ENCODE results near the gene TTC39C.

Gene TTC39C

DNA sequence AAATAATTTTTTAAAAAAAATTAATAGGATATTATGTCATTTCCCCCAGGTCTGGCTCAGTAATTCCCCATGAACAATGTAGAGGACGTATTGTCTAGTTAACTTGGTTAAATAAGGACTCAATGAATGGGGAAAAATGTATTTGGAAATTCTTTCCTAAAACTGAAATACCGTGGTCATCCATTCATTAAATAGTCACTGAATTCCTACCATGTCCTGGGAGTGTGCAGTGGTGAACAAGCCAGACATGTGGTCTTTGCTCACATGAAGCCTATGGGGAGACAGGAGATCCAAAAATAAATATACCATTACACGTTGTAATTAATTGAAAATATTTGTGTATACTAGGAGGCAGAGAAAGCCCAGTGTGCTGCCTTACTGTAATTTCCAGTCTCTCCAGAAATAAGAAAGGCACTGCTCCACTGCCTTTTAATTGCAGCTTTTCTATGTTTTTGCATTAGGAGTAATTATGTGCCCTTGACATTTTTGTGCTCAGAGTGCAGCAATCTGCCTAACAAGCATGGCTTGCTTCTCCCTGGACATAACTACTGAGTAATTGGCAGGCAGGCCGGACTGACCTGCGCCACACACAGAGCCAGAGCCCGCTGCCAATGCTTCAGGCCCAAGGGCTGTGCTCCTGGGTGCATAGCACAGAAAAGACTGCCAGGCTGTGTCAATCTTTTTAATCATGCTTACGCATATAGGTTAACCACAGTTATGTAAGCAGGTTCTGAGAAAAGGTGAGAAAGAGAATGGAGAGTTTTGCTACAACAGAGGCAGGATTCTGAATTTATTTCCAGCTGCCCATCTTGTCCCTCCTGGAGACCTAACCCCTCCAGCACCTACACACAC, 22.2 kb upstream of the TTC39C start:
- DNase-seq (ENCODE audit: low read depth in 2 of 2): no peak

DNA sequence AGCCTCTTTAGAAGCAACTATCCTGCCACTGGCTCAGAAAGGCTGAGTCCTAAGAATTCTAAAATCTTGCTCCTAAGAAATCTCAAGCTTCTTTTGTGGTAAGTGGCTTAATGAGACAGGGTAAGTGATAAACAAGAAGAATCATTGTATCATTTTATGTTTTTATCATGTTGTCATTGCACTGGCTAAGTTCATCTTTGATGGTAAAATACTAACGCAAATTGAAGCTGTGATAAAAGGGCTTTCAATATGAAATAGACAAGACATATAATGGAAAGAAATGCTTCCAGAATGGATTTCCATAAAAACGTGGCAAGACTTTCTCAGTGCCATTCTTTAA, 21.6 kb upstream of the TTC39C start:
- no peak for DNase-seq (ENCODE audit: low read depth in 2 of 2)

DNA sequence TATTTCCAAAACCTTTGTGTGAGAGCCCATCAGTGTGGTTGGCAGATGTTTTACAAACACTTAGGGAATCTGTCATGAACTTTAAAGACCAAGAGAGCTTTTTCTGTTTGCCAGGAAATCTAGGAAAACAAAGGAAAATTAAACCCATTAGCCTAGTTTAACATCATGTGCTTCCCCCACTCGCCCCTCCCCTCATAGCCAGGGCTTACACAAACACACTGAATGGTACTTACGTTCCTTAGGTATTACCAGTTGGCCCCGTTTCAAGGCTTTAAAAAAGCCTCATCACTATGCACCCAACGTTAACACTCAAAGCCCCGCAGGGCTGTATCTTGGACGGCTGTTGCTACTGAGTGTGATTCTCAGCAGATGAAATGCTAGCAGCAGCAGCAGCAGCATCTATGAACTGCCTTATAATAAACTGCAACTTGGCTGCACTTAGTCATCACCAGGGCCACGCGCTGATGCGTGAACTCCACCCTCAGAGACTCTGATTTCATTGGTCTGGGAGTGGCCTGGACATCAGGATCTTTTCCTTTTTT, 20.1 kb upstream of the TTC39C start:
- DNase-seq (ENCODE audit: low read depth in 2 of 2): no peak

DNA sequence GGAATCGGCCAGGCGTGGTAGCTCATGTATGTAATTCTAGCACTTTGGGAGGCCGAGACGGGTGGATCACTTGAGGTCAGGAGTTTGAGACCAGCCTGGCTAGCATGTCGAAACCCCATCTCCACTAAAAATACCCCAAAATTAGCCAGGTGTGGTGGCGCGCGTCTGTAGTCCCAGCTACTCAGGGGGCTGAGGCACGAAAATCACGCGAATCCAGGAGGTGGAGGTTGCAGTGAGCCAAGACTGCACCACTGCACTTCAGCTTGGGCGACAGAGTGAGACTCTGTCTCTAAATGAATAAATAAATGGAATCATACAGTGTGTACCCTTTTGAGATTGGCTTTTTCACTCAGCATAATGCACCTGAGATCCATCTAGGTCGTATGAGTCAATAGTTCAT, 19.4 kb upstream of the TTC39C start:
- DNase-seq (ENCODE audit: low read depth in 2 of 2): no peak

DNA sequence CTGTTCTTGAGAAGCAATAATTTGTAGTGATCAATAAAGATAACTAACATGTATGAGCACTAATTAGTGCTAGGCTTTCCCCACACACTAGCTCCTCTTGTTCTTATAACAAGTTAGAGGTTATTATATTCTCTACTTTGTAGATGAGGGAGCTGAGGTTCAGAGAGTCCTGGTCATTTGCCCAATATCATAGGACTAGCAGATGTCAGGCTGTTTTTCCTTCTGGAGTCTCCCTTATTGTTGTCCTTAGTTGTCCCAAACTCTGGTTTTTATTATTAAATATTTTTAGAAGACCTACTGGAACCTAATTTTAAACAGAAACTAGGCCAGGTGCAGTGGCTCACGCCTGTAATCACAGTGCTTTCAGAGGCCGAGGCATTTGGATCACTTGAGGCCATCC, 16.5 kb upstream of the TTC39C start:
- DNase-seq (ENCODE audit: low read depth in 2 of 2): no peak

DNA sequence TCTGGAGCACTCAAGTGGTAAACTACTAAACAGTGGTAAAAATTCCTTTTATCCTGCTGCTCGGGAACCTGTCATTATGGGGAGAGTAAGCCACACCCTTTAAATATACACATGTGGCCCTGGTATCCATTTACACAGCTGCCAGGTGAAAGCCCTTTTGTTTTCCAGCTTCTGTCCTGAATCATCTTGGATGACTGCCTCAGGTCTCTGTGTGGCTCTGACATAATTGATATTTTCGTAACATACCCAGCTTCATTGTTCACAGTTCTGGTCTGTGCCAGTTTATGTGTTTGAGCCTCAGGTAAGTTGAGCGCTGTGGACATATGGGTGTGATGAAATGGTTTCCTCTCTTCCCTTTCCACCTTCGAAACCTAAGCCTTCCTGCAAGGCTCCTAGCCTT, 15.7 kb upstream of the TTC39C start:
- DNase-seq (ENCODE audit: low read depth in 2 of 2): no peak

DNA sequence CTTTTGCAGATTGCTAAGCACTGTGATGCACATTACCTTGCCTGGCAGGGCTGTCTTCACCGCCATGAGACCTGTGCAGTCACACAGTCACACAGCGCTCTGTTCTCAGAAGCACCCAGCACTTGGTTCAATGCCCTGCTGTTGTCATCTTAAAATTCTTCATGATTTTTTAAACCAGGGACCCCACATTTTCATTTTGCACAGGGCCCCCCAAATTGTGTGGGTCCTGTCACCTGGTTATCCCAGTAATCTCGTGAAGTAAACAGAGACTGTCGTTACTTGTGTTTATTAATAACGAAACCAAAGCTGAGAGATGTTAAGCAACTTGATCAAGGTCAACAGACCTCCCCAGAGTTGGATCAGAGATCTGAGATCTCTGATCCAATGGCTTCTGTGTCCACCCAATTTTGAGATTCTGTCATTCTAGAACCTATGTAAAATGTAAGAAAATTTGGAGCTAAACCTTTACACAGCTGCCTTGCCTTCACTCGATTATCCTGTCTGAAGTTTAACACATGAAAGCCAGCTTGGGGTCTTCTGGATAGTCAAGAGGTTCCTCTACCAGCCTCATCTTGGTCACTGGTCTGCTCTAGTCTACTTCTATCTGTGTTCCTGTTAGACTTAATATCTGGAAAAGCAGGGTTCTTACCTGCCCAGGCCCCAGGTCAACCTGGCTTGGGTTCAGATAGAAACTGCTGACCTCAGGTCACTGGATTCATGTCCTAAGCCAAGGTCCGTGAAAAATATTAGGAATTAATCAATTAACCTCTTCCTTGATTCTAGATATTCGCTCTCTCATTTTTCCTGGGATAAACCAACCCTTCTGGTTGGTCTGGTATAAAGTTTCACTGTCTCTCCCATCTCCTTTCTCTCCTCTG, 13.7 kb upstream of the TTC39C start:
- no peak for DNase-seq (ENCODE audit: low read depth in 2 of 2)

DNA sequence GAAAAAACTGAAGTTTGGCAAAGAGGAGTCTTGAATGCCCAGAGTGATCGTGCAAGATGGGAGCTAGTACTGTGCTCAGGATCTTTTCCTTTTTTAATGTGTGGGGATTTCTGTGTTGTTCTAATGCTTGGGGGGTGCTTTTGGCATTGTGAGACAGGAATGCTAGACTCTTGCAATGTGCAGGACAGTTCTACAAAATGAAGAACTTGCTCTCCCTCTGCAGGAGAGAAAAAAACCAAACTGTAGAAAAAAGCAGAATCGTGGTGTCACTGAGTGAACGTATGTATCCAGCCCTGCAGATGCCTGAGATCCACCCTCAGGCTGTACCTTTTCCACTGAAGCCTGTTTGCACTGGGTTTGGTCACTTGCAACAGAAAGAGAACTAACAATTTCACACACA, 12.1 kb upstream of the TTC39C start:
- no peak for DNase-seq (ENCODE audit: low read depth in 2 of 2)

DNA sequence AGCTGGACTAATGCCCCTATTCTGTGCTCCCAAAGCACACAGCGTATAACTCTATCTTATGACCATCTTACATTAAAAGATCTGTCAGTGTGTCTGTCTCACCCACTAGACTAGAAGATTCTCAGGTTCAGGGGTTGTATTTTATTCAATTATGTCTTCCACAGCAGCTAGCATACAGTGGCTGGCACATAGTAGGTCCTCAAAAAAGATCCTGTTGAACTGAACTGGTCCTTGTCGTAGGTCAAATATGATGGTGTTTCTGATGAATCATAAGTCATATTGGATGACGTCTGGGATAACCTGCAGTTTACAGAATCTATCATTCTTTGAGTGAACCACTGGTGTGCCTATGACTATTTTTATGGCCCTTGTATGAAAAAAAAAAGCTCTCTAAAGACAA, 11.3 kb upstream of the TTC39C start:
- DNase-seq (ENCODE audit: low read depth in 2 of 2): no peak

DNA sequence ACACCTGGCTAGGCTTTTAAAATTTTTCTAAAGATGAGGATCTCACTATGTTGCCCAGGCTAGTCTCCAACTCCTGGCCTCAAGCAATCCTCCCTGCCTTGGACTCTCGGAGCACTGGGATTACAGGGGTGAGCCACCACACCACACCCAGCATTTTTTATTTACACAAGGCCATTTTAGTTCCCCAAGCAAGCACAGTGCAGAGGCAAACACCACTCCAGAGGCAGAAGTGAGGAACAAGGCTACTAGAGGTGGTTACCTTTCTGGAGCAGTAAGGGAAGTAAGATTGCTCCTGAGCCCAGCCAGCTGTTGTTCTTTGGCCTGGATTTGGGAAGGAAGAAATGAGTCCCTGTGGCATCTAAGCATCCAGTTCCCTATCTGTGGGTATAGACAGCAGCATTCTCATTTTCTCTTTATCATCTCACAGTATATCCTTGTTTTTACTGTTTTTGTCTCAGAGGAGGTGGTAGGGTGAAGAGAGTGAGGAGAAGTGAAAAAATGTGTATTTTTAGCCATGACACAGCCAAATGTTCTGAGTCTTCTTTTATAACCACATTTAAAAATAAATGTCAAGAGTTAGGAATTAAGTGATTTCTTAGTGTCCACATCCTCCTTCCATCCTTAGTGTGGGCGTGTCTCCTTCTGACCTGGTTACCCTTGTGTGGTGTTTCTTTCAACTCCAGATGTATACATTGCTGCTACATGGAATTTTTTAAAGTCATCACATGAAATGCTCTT, 10.5 kb upstream of the TTC39C start:
- DNase-seq (ENCODE audit: low read depth in 2 of 2): no peak

DNA sequence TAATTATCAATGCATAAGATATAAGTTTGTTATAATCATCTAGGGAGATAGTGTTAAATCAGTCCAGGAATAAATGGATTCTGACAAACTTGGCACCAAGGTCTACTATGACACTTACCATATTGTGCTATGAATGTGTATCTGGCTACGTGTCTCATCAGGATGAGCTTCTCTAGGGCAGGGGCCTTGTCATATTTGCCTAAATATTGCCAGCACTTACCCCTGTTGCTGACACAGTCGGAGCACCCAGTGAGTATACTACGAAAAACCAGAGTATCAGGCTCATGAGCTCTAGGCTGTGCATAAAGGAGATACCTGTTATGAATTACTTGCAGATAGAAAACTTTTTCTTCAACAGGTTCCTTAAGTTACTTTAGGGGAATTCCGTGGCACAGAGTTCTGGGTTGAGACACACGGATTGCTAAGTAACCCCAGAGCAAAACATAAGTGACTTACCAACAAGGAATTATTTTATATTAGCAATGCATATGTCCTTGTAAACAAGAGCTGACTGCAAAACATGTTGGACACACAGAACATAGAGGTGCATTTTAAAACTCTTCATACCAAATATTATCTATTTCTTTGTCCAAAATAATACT, 7.7 kb upstream of the TTC39C start:
- no peak for DNase-seq (ENCODE audit: low read depth in 2 of 2)

DNA sequence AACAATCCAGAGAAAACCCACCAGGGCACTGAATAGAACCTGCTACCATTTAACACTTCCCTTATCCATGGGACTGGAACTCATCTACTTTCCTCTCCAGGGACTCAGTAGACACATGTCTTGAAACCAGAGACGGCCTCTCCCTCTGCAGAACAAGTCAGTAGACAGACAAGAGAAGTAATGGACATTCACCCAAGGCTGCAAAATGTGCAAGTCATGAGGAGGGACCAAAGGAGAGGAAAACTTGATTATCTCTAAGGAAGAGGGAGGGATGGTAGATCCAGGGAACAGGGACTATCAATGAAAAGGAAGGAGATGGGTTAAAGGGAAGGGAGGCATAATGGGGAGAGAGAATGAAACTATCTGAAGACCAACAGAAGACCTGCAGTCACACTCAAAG, 5.3 kb upstream of the TTC39C start:
- no peak for DNase-seq (ENCODE audit: low read depth in 2 of 2)

DNA sequence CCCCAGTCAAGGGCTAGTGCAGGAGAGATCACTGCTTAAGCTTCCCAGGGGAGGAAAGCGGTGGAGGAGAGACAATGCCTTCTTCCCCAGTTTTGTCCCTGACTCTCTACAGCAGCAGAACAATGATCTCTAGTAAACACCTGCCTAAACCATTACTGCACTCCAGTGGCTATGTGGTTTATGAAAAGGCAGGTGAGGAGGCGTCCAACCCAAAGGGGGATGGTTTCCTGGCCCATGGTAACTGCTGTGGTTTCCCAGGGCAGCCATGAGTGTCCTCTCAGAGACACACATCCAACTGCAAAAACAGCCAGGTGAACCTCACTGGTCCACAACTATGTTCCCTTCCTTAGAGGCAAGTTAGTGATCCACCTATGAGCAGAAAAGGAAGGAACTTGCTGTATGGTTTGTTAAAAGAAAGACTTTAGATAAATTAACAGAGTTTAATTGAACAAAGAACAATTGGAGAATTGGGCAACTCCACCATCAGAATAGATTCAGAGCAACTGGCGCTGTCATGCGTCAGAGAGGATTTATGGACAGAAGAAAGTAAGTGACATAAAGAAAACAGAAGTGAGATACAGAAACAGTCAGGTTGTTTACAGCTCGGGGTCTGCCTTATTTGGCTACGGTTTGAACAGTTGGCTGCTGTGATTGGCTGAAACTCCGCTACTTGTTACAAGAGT, 4.8 kb upstream of the TTC39C start:
- DNase-seq (ENCODE audit: low read depth in 2 of 2): no peak

DNA sequence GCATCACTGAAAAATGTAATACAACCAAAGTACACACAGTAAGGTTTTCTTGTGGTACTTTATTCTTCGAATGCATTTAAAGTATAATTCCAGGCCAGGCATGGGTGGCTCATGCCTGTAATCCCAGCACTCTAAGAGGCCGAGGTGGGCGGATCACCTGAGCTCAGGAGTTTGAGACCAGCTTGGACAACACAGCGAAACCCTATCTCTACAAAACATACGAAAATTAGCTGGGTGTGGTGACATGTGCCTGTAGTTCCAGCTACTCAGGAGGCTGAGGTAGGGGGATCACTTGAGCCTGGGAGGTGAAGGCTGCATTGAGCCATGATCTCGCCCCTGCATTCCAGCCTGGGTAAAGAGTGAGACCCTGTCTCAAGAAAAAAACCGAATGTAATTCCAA, 3.9 kb upstream of the TTC39C start:
- no peak for DNase-seq (ENCODE audit: low read depth in 2 of 2)

DNA sequence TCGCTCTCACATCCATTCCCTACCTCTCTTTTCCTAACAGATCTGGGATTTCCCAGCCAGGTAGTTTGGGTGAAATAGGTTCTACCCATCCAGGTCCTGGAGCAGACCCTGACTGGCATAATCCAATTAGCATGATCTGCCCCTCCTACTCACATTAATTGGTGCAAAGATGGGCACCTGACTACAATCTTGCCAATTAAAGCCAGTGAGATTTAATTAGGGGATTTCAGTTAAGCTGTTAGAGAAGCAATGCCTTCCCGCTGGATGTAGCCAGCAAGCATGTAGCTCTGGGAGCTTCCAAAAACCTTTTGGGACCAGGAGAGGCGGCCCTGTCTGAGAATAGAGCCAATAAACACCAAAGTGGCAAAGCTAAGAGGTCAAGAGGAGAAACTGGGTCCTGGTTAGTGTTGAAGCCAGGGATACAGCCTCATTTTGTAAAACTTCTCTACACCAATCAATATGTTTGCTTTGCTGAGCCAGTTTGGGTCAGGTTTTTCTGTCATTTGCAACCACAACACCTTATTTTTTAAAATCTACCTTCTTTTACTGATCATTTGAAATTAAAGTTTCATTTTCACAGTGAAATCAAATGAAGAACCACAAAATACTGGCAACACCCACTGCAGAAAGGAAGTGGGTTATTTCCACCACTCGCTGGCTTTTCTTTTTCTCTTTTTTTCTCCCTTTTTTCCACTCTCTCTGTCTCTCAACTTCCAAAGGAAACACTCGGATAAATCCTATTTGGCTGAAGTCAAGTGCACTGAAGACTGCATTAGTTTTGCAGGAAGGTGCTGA, 3.2 kb upstream of the TTC39C start:
- no peak for DNase-seq (ENCODE audit: low read depth in 2 of 2)

DNA sequence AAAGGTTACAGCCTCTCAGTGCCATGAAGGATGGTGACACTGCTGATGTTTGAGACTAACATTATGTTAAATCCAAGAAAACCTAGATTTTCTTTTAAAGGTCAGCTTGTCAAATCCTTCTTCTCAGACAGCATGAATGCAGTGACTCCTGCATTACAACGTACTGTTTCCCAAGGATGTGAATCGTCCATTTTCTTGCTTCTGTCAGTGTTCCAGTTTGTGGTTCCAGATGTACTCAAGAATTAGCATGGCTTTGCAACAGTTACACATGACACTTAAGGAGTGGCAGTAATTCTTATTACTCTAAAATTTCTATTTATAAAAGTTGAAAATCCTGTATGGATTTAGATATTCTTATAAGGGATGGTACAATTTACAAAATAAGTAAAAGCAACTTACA, 1.5 kb upstream of the TTC39C start:
- DNase-seq (ENCODE audit: low read depth in 2 of 2): no peak

DNA sequence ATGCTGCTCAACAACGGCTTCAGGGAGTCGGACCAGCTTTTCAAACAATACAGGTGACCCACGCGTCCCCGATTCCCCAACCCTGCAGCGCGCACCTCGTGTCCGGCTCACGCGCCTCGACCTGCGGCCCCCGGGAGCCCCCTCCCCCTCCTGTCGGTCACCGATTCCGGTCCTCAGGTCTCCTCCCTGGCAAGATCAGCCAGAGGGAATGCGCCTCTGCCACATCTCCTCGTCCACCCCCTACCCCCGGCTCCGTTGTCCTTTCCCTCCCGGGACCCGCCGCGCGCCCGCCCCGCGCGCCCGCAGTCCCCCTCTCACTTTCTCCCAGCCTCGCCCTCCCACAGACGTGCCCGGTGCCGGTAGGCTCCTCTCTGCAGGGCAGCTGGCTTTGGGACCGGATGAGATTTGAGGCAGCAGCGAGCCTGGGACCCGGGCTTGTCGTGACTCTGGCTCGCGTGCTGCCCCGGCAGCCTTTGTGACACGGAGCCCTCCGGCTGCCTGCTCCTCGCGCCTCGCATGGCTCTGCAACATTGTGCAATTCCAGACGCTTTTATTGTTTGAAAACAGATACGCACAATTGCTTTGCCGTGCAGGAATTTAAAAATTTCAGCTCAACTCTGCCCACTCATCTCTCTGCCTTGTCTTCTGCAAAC, 558 bp downstream of the TTC39C start:
- DNase-seq (ENCODE audit: low read depth in 2 of 2): peak in 1 of 2 donors; percentile 18

DNA sequence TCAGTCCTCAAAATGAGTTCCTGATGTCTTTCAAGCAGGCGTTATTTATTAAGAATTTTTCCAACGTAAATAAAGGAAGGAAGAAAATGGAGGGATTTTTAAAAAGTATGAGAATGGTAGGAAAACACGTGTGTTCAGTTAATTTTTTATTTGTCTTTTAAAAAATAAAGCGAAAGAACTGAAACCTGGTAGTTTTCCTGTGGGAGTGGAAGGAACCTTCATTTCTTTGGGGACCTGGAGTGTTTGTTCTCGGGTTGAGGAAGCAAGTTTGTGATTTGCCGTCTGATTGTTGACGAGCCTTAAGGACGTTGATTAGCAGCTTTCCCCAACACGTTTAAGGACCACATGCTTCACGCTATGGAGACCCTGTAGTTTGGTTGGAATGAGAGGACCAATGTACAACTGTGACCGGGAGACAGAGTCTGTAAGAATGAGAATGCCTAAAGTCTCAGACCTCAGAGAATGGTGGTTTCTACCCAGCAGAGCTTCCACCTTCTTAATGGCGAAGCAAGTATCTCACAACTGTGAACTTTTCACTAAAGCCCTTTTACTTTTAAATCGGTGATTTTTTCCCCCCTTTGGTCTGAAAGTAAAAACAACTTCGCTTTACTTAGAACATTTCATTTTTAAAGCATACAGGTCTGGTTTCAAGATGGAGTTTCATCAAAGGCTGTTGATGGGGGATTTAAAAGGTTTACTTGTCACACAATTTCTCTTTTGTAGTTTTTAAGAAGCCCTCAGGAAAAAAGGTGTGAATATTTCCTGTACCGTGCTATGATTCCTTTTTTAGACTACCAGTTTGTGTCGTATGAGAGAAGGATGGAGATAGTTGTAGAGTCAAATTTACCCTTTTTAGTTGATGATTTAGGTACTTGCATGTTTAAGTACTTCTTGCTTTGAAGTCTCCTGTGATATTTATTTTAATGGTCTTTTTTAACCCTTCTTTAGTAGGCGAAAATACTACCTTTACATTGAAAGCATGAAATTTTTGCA, 1.4 kb downstream of the TTC39C start:
- DNase-seq (ENCODE audit: low read depth in 2 of 2): no peak

DNA sequence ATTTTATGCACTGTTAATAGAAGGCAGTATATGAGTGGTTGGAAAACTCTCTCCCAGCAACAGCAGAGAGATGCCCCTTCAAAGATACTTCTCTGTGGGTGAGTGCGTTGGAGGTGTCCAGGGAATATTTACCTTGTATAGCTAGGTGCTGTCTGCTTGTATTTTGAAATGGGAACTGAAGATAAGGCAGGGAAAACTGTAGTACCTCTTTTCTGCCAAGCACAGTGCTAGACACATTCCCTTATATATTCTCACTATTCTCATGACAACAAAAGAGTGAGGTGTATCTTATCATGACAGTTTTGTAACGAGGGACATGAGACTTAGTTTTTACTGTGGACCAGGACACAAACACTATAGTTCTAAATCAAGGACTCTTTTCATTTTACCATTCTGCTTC, 2.1 kb downstream of the TTC39C start:
- no peak for DNase-seq (ENCODE audit: low read depth in 2 of 2)
